Kidney epithelial cell (primary cell): ENCODE data around the gene NAA38. TPM values are rescaled to one million over a fixed set of nuclear protein-coding genes. Genes with fewer than 3 reads are reported as not detected.

Source experiments
- DNase-seq: peaks from one replicate; pipeline ENCODE4 v3.0.0-alpha.2; 2010; ENCODE audit warnings: low read depth
- H3K27me3 ChIP-seq: 2 replicates; pipeline ENCODE4 v1.6.0; 2011; ENCODE audit warnings: low read length; ENCODE audit not compliant: control insufficient read depth, insufficient read depth
- H3K36me3 ChIP-seq: 2 replicates; pipeline ENCODE4 v1.5.1; 2011; ENCODE audit warnings: low read length; ENCODE audit not compliant: control insufficient read depth, insufficient read depth
- H3K4me3 ChIP-seq: 2 replicates; pipeline ENCODE4 v1.5.1; 2011; ENCODE audit warnings: low read depth, mild to moderate bottlenecking, control low read depth, low read length
- total RNA-seq: library from RNA; depleted of rRNA; stranded (reverse); fragments of >200 nt; gene quantifications from 2 replicates; pipeline ENCODE4 v1.2.3, GENCODE V29; 2015
- TF ChIP-seq, protein P1 (sequence below): IDR thresholded peaks from 2 replicates; pipeline ENCODE4 v1.5.1; 2011; ENCODE audit warnings: mild to moderate bottlenecking, moderate library complexity, low read length, control low read depth, inconsistent platforms; ENCODE audit not compliant: insufficient read depth, poor library complexity, severe bottlenecking

The NAA38 gene
- total RNA-seq, 1 donor from 2014 or later: 51.0 TPM

DNA sequence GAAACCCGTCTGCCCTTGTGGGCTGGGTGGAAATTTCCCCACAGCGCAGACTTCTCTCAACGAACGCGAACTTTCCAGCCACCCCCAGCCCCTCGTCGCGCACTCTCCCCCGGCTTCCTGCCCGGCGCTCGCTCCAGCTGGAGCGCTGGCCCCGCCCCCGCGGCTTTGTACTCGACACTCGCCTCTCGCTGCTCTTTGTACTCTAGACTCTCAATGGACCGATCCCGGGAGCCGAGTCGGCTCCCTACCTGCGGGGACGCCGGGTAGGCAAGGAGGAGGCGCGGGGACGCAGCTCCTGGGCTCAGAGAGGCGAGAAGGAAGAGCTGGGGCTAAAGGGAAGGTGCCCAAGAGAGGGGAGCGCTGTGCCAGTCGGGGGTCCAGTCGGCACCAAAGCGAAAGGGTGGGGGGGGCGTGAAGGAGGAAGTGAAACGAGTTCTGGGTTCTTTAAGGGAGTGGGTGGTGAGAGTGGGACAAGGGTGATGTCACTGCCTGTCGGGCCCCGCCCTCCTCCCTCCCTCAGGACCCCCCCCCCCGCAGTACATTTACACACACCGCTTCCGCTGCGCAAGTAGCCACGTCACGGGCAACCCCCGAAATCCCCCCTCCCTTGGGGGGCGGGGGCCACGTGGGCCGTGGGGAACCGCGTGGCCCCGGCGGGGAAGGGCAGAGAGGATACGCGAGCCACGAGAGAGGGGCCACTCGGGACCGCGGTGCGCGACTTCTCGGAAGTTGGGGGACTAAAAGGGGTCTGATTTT lies 13.6 kb downstream of the NAA38 start:
- Histone ChIP-seq H3K4me3 (peak overlapping the region; percentile 68), H3K36me3 (peaks cover 2% of the 10 kb centered on the region), H3K27me3 (no peaks in the 10 kb centered on the region)
- TF ChIP-seq, protein P1, sequence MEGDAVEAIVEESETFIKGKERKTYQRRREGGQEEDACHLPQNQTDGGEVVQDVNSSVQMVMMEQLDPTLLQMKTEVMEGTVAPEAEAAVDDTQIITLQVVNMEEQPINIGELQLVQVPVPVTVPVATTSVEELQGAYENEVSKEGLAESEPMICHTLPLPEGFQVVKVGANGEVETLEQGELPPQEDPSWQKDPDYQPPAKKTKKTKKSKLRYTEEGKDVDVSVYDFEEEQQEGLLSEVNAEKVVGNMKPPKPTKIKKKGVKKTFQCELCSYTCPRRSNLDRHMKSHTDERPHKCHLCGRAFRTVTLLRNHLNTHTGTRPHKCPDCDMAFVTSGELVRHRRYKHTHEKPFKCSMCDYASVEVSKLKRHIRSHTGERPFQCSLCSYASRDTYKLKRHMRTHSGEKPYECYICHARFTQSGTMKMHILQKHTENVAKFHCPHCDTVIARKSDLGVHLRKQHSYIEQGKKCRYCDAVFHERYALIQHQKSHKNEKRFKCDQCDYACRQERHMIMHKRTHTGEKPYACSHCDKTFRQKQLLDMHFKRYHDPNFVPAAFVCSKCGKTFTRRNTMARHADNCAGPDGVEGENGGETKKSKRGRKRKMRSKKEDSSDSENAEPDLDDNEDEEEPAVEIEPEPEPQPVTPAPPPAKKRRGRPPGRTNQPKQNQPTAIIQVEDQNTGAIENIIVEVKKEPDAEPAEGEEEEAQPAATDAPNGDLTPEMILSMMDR: no peak
- no peak for DNase-seq

DNA sequence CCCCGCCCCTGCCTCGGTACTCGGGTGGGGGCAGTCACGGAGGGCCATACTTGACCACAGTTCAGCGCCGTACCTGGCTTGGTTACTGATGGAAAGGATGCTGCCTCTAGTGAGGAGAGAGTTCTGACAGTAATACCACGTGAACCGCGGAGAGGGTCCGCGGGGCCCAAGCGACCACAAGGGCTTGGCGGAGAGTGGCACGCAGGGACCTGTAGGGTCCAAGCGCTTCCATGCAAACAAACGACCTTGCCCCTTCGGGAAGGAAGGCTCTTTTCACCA lies 14.2 kb downstream of the NAA38 start:
- DNase-seq: no peak
- Histone ChIP-seq H3K27me3 (no peaks in the 10 kb centered on the region), H3K4me3 (peak overlapping the region; percentile 68), H3K36me3 (peaks cover 2% of the 10 kb centered on the region)
- TF ChIP-seq, protein P1: no peak

DNA sequence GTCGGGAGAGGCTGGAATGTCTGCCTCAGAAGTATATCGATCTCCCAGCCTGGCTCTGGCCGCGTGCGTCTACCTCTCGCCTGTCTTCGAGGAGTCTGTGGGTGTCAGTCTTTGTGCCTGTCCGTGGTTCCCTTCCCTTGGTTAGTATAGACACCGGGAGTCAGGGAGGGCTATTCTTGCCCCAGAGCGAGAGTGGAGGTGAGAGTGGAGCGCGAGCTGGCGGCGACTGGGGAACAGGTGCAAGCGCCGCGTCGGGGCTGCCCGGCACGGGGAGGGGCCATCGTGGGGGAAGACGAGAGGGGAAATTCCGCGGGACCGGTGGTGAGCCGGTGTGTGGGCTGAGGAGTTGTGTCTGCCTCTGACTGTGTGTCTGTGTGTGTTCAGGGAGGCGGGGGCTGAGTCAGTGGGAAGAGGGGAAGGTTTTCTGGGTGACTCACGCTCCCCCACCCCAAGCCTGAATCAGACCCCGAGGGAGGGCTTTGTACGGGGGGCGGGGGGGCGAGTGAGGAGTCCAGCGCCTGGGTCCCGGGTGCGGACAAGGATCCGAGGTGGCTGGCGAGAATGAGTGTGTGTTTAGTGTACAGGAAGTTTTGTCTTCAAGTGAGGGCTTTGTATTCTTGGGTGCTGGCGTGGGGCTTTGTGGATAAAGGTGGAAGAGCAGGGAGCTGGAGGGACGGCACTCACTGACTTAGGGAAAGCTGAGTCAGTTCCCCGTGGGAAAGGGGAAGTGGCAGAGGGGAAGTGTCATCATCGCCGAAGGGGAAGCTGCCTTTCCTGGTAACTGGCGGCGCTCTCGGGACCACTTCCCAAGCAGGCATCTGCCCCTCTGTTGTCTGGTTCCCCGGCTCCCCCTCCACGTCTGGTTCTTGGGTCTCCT lies 14.7 kb downstream of the NAA38 start:
- Histone ChIP-seq H3K4me3 (peak overlapping the region; percentile 68), H3K36me3 (peaks cover 2% of the 10 kb centered on the region), H3K27me3 (no peaks in the 10 kb centered on the region)
- DNase-seq: peak; percentile 73
- TF ChIP-seq, protein P1: no peak

DNA sequence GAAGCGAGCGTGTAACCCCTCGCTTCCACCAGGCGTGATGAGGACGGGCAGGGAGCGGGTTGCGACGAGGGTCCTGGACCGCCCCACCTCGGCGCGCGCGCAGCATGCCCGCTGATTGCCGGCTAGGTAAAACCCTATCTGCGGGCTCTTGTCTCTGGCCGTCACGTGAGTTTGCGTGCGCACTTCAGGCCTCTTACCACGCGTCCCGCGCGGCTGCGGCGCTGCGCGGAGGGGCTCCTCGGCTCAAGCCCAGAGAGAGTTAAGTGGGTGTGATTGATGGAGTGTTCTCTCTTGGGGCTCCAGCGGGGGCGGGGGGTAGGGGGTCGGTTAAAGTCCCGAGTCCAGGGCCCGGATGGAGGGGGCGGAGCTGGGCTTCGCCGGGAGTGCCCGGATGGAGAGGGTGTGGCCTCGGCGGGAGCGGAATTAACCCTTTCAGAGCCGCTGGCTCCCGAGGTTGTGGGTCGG lies 15.4 kb downstream of the NAA38 start:
- DNase-seq: no peak
- H3K27me3 ChIP-seq: no peaks in the 10 kb centered on the region
- TF ChIP-seq, protein P1: no peak
- H3K4me3 ChIP-seq: peak overlapping the region; percentile 68
- peaks cover 2% of the 10 kb centered on the region for H3K36me3 ChIP-seq

DNA sequence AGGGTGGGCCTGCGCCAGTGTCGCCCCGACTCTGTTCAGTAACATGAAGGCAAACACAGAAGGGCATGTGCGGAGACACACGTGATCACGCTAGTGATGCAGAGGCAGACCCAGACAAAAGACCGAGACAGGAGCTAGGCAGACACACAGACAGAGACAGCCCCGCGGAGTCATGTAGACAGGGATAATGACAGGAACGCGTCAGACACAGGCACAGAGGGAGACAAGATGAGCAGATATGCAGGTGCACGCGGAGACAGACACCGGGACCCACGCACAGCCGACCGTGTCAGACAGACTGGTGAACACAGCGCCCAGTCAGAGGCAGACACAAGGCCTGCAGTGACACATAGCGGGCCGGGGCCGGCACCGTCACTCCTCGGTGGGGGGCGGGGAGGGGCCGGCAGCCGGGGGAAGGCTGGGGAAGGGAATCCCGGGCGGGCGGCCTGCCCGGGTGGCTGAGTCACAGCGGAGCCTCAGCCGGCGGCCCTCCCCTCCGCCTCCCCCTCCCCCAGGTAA lies 15.9 kb downstream of the NAA38 start:
- Histone ChIP-seq H3K36me3 (peaks cover 2% of the 10 kb centered on the region), H3K4me3 (peak overlapping the region; percentile 68), H3K27me3 (no peaks in the 10 kb centered on the region)
- peak; percentile 43 for DNase-seq
- TF ChIP-seq, protein P1: no peak
